Thymus (tissue), 11 donors: Measurements from ENCODE around the gene KLRB1. TPM values are rescaled to one million over a fixed set of nuclear protein-coding genes. Genes with fewer than 3 reads are reported as not detected.
"Not testable (repeated sequence)": the region's sequence is repeated elsewhere in the genome, so short reads cannot be mapped to it uniquely, and the experiment has no call there.

Source experiments
- DNase-seq, 9 donors: peaks; one replicate each; pipeline ENCODE4 v3.0.0-alpha.2; 2013; ENCODE audit warnings: low spot score in 9 of 9, low read depth in 6 of 9, missing footprints in 1 of 9
- H3K27ac ChIP-seq, 2 donors: one replicate each; pipeline ENCODE4 v1.5.1; 2013; ENCODE audit warnings: control low read depth in 1 of 2, low read depth in 1 of 2, low read length in 1 of 2, mild to moderate bottlenecking in 1 of 2, moderate library complexity in 1 of 2
- H3K27me3 ChIP-seq, 2 donors: one replicate each; pipeline ENCODE4 v1.5.1; 2013; ENCODE audit warnings: low read length in 1 of 2; ENCODE audit not compliant: control insufficient read depth in 2 of 2, insufficient read depth in 1 of 2
- H3K36me3 ChIP-seq, 2 donors: one replicate each; pipeline ENCODE4 v1.5.1; 2013; ENCODE audit warnings: low read length in 1 of 2, mild to moderate bottlenecking in 1 of 2, moderate library complexity in 1 of 2; ENCODE audit not compliant: control insufficient read depth in 2 of 2, insufficient read depth in 2 of 2
- H3K4me1 ChIP-seq, 2 donors: one replicate each; pipeline ENCODE4 v1.5.1; 2013; ENCODE audit warnings: low read length in 2 of 2; ENCODE audit not compliant: control insufficient read depth in 2 of 2, insufficient read depth in 2 of 2
- H3K4me3 ChIP-seq, 2 donors: one replicate each; pipeline ENCODE4 v1.5.1; 2013; ENCODE audit warnings: low read length in 2 of 2, control low read depth in 1 of 2, mild to moderate bottlenecking in 1 of 2
- H3K9me3 ChIP-seq, 2 donors: one replicate each; pipeline ENCODE4 v1.5.1; 2013; ENCODE audit warnings: low read length in 1 of 2, mild to moderate bottlenecking in 1 of 2; ENCODE audit not compliant: control insufficient read depth in 2 of 2, insufficient read depth in 1 of 2
- WGBS: extraction: QIAGEN DNeasy Blood & Tissue Kit; methylation state at CpG from one replicate; pipeline ENCODE4 v1.1.7; 2013; 5-methylcytosine and 5-hydroxymethylcytosine counted together
- polyA plus RNA-seq: library from polyadenylated mRNA; stranded (reverse); fragments of 200-250 nt; gene quantifications from one replicate; pipeline ENCODE4 v1.2.3, GENCODE V29; 2013
- total RNA-seq: library from RNA; stranded (reverse); fragments of 120-200 nt; gene quantifications from one replicate; pipeline ENCODE4 v1.2.4, GENCODE V29; 2013
- donor health status: healthy.

Gene KLRB1
- total and polyA plus RNA-seq, 2 donors: 7.9 to 22.6 TPM

DNA sequence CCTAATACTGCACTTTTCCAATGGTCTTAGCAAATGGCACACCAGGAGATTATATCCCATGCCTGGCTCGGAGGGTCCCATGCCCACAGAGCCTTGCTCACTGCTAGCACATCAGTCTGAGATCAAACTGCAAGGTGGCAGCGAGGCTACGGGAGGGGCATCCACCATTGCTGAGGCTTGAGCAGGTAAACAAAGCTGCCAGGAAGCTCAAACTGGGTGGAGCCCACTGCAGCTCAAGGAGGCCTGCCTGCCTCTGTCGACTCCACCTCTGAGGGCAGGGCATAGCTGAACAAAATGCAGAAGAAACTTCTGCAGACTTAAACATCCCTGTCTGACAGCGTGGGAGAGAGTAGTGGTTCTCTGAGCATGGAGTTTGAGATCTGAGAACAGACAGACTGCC lies 2.9 kb upstream of the KLRB1 start:
- not testable (repeated sequence) for H3K27me3 ChIP-seq, H3K4me3 ChIP-seq, DNase-seq, H3K36me3 ChIP-seq, H3K27ac ChIP-seq, H3K4me1 ChIP-seq, H3K9me3 ChIP-seq
- 98% methylated on average over 5 of the region's 5 CpGs for WGBS

DNA sequence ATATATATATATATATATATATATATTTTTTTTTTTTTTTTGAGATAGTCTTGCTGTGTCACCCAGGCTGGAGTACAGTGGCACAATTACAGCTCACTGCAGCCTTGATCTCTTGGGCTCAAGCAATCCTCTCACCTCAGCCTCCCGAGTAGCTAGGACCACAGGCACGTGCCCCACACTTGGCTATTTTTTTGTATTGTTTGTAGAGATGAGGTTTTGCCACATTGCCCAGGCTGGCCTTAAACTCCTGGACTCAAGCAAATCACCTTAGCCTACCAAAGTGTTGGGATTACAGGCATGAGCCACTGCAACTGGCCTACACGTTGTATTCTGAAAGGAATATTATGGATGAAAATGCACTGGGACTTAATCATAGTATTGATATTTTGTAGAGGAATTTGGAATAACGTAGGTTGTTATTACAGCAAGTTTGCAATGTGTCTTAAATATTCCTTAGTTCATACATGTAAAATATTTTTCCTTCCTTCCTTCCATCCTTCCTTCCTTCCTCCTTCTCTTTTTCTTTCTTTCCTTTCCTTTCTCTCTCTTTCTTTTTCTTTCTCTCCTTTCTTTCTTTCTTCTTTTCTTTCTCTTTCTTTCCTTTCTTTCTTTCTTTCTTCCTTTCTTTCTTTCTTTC lies 862 bp downstream of the KLRB1 start:
- no peaks in the 10 kb centered on the region for H3K4me1 ChIP-seq
- H3K27me3 ChIP-seq: no peaks in the 10 kb centered on the region
- no peak for DNase-seq
- H3K36me3 ChIP-seq: no peaks in the 10 kb centered on the region
- H3K9me3 ChIP-seq: peaks cover 0 to 9% of the 10 kb centered on the region in 2 donors
- 98% methylated on average over 4 of the region's 4 CpGs for whole genome bisulfite sequencing
- no peak overlapping the region for H3K27ac ChIP-seq
- no peak overlapping the region for H3K4me3 ChIP-seq

DNA sequence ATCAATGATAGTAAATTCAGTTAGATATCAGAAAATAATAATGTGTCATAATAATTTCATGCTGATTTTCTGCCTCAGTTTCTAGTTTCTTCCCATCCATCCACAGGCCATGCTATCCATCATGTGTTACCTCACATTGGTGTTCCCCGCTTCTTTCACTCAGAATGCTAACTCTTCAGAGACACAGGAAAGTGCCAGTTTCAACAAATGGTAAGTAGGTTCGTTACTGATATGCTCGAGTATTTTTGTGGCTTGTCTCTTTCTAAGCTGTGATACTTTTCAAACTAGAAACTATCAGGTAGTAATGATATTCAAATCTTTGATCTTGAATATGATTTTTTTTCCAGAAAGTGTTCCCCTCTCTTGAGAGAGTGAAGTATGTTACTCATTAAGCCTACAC lies 1.5 kb downstream of the KLRB1 start:
- Histone ChIP-seq H3K27me3 (no peaks in the 10 kb centered on the region), H3K4me3 (no peak overlapping the region), H3K36me3 (no peaks in the 10 kb centered on the region), H3K4me1 (no peaks in the 10 kb centered on the region), H3K27ac (no peak overlapping the region), H3K9me3 (peaks cover 0 to 9% of the 10 kb centered on the region in 2 donors)
- no peak for DNase-seq
- WGBS: 97% methylated on average over 3 of the region's 3 CpGs

DNA sequence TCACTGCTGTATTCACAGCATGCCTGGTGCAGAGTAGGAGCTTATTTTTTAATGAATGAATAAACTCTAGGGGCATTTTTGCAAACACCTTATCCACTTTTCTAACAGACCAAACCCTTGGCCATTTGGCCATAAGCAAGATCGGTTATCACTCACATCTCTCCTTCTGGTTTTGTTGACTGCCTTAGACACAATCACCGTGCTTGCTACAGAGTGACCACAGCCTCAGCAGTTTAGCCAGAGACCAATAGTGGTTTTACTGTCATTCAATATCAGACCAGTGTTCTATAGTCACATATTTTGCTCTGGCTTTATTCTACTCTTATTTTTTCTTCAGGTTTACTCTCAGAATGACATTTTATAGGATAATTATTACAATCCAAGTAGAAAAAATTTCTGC lies 2.2 kb downstream of the KLRB1 start:
- Histone ChIP-seq H3K9me3 (peaks cover 0 to 4% of the 10 kb centered on the region in 2 donors), H3K4me3 (no peak overlapping the region), H3K4me1 (no peaks in the 10 kb centered on the region), H3K36me3 (no peaks in the 10 kb centered on the region), H3K27ac (no peak overlapping the region), H3K27me3 (no peaks in the 10 kb centered on the region)
- no peak for DNase-seq
- WGBS: 96% methylated on average over 2 of the region's 2 CpGs

DNA sequence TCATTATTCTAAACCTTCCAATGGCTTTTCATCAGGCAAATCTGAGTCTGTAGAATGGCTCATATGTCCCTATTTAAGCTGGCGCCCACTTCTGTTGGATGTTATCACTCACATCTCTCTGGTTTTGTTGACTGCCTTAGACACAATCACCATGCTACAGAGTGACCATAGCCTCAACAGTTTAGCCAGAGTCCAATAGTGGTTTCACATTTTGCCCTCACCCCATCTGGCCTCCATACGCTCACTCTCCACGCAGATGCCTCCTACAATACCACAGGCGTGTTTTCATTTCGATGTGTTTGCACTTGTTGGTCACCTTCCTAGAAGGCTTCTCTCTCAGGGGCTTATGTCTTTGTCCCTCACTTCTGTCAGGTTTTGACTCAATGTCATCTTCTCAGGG lies 3.4 kb downstream of the KLRB1 start:
- no peaks in the 10 kb centered on the region for H3K4me1 ChIP-seq
- H3K36me3 ChIP-seq: no peaks in the 10 kb centered on the region
- no peak for DNase-seq
- 98% methylated on average over 5 of the region's 5 CpGs for WGBS
- H3K4me3 ChIP-seq: no peak overlapping the region
- no peaks in the 10 kb centered on the region for H3K9me3 ChIP-seq
- no peaks in the 10 kb centered on the region for H3K27me3 ChIP-seq
- H3K27ac ChIP-seq: no peak overlapping the region

DNA sequence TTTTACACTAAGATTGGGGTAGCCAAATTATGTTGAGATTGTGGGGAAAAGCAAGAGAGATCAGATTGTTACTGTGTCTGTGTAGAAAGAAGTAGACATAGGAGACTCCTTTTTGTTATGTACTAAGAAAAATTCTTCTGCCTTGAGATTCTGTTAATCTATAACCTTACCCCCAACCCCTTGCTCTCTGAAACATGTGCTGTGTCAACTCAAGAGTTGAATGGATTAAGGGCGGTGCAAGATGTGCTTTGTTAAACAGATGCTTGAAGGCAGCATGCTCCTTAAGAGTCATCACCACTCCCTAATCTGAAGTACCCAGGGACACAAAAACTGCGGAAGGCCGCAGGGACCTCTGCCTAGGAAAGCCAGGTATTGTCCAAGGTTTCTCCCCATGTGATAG lies 7.3 kb downstream of the KLRB1 start:
- not testable (repeated sequence) for H3K4me3 ChIP-seq, H3K36me3 ChIP-seq, H3K27me3 ChIP-seq, DNase-seq, H3K9me3 ChIP-seq, H3K4me1 ChIP-seq, H3K27ac ChIP-seq
- WGBS: 96% methylated on average over 3 of the region's 3 CpGs

DNA sequence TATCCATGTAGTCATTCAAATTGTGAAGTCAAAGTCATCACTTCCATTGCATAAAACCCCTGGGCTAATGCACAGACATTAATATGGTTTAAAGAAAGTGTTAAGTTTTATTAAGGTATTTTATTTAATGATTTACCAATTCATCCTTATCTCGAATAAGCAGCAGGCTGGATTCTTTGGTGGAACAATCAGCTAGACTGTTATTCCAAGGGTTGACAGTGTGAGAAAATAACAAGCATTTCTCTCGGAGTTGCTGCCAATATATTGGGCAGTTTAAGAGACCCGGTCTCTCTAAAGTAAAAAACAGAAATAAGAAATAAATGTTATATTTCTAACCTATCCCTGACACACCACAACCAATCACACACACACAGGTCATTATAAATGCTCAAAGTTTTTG lies 9.4 kb downstream of the KLRB1 start:
- WGBS: 97% methylated on average over 3 of the region's 3 CpGs
- Histone ChIP-seq H3K4me1 (no peaks in the 10 kb centered on the region), H3K27ac (no peak overlapping the region), H3K27me3 (no peaks in the 10 kb centered on the region), H3K9me3 (no peaks in the 10 kb centered on the region), H3K36me3 (no peaks in the 10 kb centered on the region), H3K4me3 (no peak overlapping the region)
- DNase-seq: no peak

DNA sequence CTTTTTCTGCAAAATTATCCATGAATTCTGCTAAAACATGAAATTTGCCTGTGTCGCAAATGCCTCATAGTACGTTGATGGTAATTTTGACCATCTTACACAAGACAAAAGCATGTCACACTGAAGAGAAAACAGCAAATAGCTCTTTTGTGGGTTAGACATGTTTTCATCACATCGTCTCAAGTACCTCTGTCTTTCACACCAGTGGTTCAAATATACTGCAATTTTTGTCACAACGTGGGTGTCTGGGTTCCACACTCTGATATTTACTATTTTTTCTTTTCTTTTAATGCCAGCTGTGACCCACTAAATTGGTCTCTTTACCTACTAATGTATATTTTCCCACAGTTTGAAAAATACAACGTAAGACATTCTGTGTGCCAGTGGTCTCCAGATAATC lies 10.4 kb downstream of the KLRB1 start:
- no peaks in the 10 kb centered on the region for H3K27me3 ChIP-seq
- WGBS: 97% methylated on average over 5 of the region's 5 CpGs
- DNase-seq: no peak
- no peaks in the 10 kb centered on the region for H3K9me3 ChIP-seq
- H3K36me3 ChIP-seq: no peaks in the 10 kb centered on the region
- H3K4me1 ChIP-seq: no peaks in the 10 kb centered on the region
- no peak overlapping the region for H3K27ac ChIP-seq
- no peak overlapping the region for H3K4me3 ChIP-seq

DNA sequence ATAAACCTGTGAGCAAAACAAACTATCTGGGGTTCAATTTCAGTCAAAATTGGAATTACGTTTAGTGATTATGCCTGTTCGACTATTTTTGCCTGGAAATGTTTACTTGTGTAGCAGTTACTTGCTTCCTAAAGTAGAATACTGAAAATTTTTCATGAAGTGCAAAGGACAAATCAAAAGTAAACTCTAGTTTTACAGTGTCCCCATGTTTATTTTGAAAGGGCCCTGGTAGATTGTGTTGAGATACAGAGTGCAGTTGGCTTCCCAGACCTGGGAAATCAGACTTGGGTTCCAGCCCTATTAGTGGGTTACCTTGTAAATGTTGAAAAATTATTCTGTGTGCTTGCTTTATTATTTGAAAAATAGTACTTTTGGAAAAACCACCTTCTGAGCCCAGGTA lies 17.3 kb downstream of the KLRB1 start:
- H3K36me3 ChIP-seq: no peaks in the 10 kb centered on the region
- no peak overlapping the region for H3K4me3 ChIP-seq
- H3K27ac ChIP-seq: no peak overlapping the region
- H3K4me1 ChIP-seq: no peaks in the 10 kb centered on the region
- WGBS: 100% methylated on average over 2 of the region's 2 CpGs
- no peaks in the 10 kb centered on the region for H3K27me3 ChIP-seq
- no peaks in the 10 kb centered on the region for H3K9me3 ChIP-seq
- no peak for DNase-seq

DNA sequence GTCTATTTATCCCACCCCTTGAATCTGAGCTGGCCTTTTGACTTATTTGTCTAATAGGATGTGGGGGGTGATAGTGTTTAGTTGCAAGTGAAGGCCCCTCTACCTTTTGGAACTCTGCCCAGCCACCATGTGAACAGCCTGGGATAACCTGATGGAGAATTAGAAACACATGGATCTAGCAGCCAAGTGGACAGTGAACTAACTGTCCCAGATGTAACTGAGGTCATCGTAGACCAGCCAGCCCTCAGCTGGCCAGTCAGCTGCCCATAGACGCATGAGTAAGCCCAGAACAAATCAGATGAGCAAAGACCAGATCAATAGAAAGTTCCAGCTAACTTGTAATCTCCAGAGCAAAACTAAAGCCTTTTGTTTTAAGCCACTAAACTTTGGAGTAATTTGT lies 19.0 kb downstream of the KLRB1 start:
- H3K9me3 ChIP-seq: no peaks in the 10 kb centered on the region
- 98% methylated on average over 2 of the region's 2 CpGs for WGBS
- H3K36me3 ChIP-seq: no peaks in the 10 kb centered on the region
- no peaks in the 10 kb centered on the region for H3K4me1 ChIP-seq
- no peaks in the 10 kb centered on the region for H3K27me3 ChIP-seq
- H3K4me3 ChIP-seq: no peak overlapping the region
- DNase-seq: no peak
- H3K27ac ChIP-seq: no peak overlapping the region
